WTC11 (cell line): ENCODE data around the gene DDI1. TPM values are rescaled to one million over a fixed set of nuclear protein-coding genes. Genes with fewer than 3 reads are reported as not detected.

ENCODE experiments used
- ATAC-seq: fragments of 200-7000 bp; cut with Tn5 transposase; 2 replicates; pipeline ENCODE4 v1.10.0; 2021; ENCODE audit warnings: mild to moderate bottlenecking, moderate library complexity
- CTCF ChIA-PET: fragments of 300-600 bp; sonication (Branson Sonifier 250); formaldehyde crosslinking; loops from one replicate; lab custom pipeline; 2021; ENCODE audit warnings: antibody characterized with exemption; lab: Charles Lee
- POLR2A ChIA-PET: fragments of 350-600 bp; sonication (Branson Sonifier 250); formaldehyde crosslinking; loops from one replicate; lab custom pipeline; 2021; ENCODE audit warnings: antibody characterized with exemption; lab: Charles Lee
- DNase-seq: peaks from one replicate; pipeline ENCODE4 v3.0.0; 2021; ENCODE audit warnings: low spot score
- H3K27ac Mint-ChIP-seq: 2 replicates; pipeline ENCODE4 v1.8.0; 2021; ENCODE audit warnings: mixed read lengths
- H3K27me3 Mint-ChIP-seq: 2 replicates; pipeline ENCODE4 v1.8.0; 2021; ENCODE audit warnings: low read depth, mild to moderate bottlenecking, moderate library complexity, mixed read lengths
- H3K36me3 Mint-ChIP-seq: 2 replicates; pipeline ENCODE4 v1.8.0; 2021; ENCODE audit warnings: mixed read lengths
- H3K4me1 Mint-ChIP-seq: 2 replicates; pipeline ENCODE4 v1.8.0; 2022; ENCODE audit warnings: mixed read lengths
- H3K4me3 Mint-ChIP-seq: 2 replicates; pipeline ENCODE4 v1.8.0; 2021; ENCODE audit warnings: mild to moderate bottlenecking, moderate library complexity, mixed read lengths
- H3K9me3 Mint-ChIP-seq: 2 replicates; pipeline ENCODE4 v1.8.0; 2021; ENCODE audit warnings: mixed read lengths
- CDX4 ChIP-seq: fragments of 250-450 bp; sonication (Bioruptor Pico); IDR thresholded peaks from 2 replicates; pipeline ENCODE4 v1.9.0; 2021; ENCODE audit warnings: moderate library complexity, mild to moderate bottlenecking, inconsistent platforms, borderline replicate concordance
- E2F1 ChIP-seq: sonication (generic); formaldehyde crosslinking; IDR thresholded peaks from 2 replicates; pipeline ENCODE4 v1.8.0; 2022; ENCODE audit warnings: mild to moderate bottlenecking, missing genetic modification reagents
- E2F4 ChIP-seq: sonication (generic); formaldehyde crosslinking; IDR thresholded peaks from 2 replicates; pipeline ENCODE4 v1.8.1; 2022; ENCODE audit warnings: low read depth, mild to moderate bottlenecking, moderate library complexity, missing genetic modification reagents, borderline replicate concordance
- ESRRA ChIP-seq: sonication (generic); formaldehyde crosslinking; IDR thresholded peaks from 2 replicates; pipeline ENCODE4 v1.8.1; 2022; ENCODE audit warnings: mild to moderate bottlenecking, missing genetic modification reagents, borderline replicate concordance
- FOXP4 ChIP-seq: sonication (generic); formaldehyde crosslinking; IDR thresholded peaks from 2 replicates; pipeline ENCODE4 v1.8.0; 2022; ENCODE audit warnings: mild to moderate bottlenecking, missing genetic modification reagents
- GTF2I ChIP-seq: fragments of 250-450 bp; sonication (Bioruptor Pico); conservative IDR thresholded peaks from 2 replicates; pipeline ENCODE4 v1.4.0; 2021; ENCODE audit warnings: mild to moderate bottlenecking
- IRF1 ChIP-seq: sonication (generic); formaldehyde crosslinking; IDR thresholded peaks from 2 replicates; pipeline ENCODE4 v1.8.0; 2023; ENCODE audit warnings: missing genetic modification reagents
- JAZF1 ChIP-seq: fragments of 250-450 bp; sonication (Bioruptor Pico); IDR thresholded peaks from 2 replicates; pipeline ENCODE4 v1.9.0; 2021; ENCODE audit warnings: moderate library complexity, mild to moderate bottlenecking, inconsistent platforms
- MLX ChIP-seq: sonication (generic); formaldehyde crosslinking; IDR thresholded peaks from 2 replicates; pipeline ENCODE4 v1.8.1; 2023; ENCODE audit warnings: mild to moderate bottlenecking, missing genetic modification reagents, moderate library complexity
- NR3C1 ChIP-seq: sonication (generic); formaldehyde crosslinking; conservative IDR thresholded peaks from 2 replicates; pipeline ENCODE4 v1.8.1; 2023; ENCODE audit warnings: low read depth, mild to moderate bottlenecking, missing genetic modification reagents
- PRRX2 ChIP-seq: fragments of 250-450 bp; sonication (Bioruptor Pico); IDR thresholded peaks from 2 replicates; pipeline ENCODE4 v1.8.0; 2021; ENCODE audit warnings: mild to moderate bottlenecking
- RELA ChIP-seq: sonication (generic); formaldehyde crosslinking; IDR thresholded peaks from 2 replicates; pipeline ENCODE4 v1.8.1; 2022; ENCODE audit warnings: missing genetic modification reagents, mild to moderate bottlenecking, borderline replicate concordance
- SMAD3 ChIP-seq: sonication (generic); formaldehyde crosslinking; IDR thresholded peaks from 2 replicates; pipeline ENCODE4 v1.8.0; 2022; ENCODE audit warnings: missing genetic modification reagents, mild to moderate bottlenecking, borderline replicate concordance
- SOX15 ChIP-seq: fragments of 250-450 bp; sonication (Bioruptor Pico); IDR thresholded peaks from 2 replicates; pipeline ENCODE4 v1.9.0; 2021; ENCODE audit warnings: mild to moderate bottlenecking
- USF2 ChIP-seq: sonication (generic); formaldehyde crosslinking; IDR thresholded peaks from 2 replicates; pipeline ENCODE4 v1.8.1; 2023; ENCODE audit warnings: mild to moderate bottlenecking, missing genetic modification reagents, moderate library complexity
- ZBTB21 ChIP-seq: sonication (generic); formaldehyde crosslinking; IDR thresholded peaks from 2 replicates; pipeline ENCODE4 v1.8.1; 2023; ENCODE audit warnings: mild to moderate bottlenecking, missing genetic modification reagents, borderline replicate concordance
- ZNF232 ChIP-seq: sonication (generic); formaldehyde crosslinking; IDR thresholded peaks from 2 replicates; pipeline ENCODE4 v1.8.0; 2022; ENCODE audit warnings: mild to moderate bottlenecking, missing genetic modification reagents
- ZNF263 ChIP-seq: sonication (generic); formaldehyde crosslinking; IDR thresholded peaks from 2 replicates; pipeline ENCODE4 v1.8.1; 2022; ENCODE audit warnings: low read depth, mild to moderate bottlenecking, moderate library complexity, missing genetic modification reagents
- ZNF281 ChIP-seq: sonication (generic); formaldehyde crosslinking; IDR thresholded peaks from 2 replicates; pipeline ENCODE4 v1.8.0; 2023; ENCODE audit warnings: mild to moderate bottlenecking, missing genetic modification reagents
- ZNF396 ChIP-seq: fragments of 250-450 bp; sonication (Bioruptor Pico); IDR thresholded peaks from 2 replicates; pipeline ENCODE4 v1.8.0; 2021; ENCODE audit warnings: mild to moderate bottlenecking, moderate library complexity, borderline replicate concordance
- ZNF416 ChIP-seq: fragments of 250-450 bp; sonication (Bioruptor Pico); IDR thresholded peaks from 2 replicates; pipeline ENCODE4 v1.9.0; 2021; ENCODE audit warnings: mild to moderate bottlenecking, inconsistent platforms
- ZNF425 ChIP-seq: fragments of 250-450 bp; sonication (Bioruptor Pico); conservative IDR thresholded peaks from 2 replicates; pipeline ENCODE4 v1.9.0; 2021; ENCODE audit warnings: mild to moderate bottlenecking
- total RNA-seq: library from RNA; stranded (reverse); gene quantifications from 3 replicates; pipeline ENCODE4 v1.2.3, GENCODE V29; 2021

DDI1 gene
- total RNA-seq, 1 experiment from 2014 or later: not detected

GRCh38 chr11:104064034-104064630 is 27.7 kb downstream of the DDI1 start (continued):
- no peak for TF ChIP-seq ZNF425 (CRISPR knock-in tag)
- TF ChIP-seq SMAD3 (CRISPR knock-in tag): no peak
- TF ChIP-seq ZBTB21: no peak
- no peak for TF ChIP-seq E2F4 (CRISPR knock-in tag)

- Mint-ChIP-seq H3K27me3 (no peaks in the 10 kb centered on the region), H3K9me3 (no peaks in the 10 kb centered on the region), H3K36me3 (no peaks in the 10 kb centered on the region), H3K27ac (no peak overlapping the region), H3K4me3 (no peak overlapping the region), H3K4me1 (no peaks in the 10 kb centered on the region)
- ChIA-PET CTCF (no interaction called here), POLR2A (no interaction called here)
- DNase-seq: no peak
- no peak for ATAC-seq
- TF ChIP-seq ZNF416 (CRISPR knock-in tag): no peak
- TF ChIP-seq ZNF281 (CRISPR knock-in tag): no peak
- TF ChIP-seq JAZF1 (CRISPR knock-in tag): no peak
- no peak for TF ChIP-seq PRRX2 (CRISPR knock-in tag)
- no peak for TF ChIP-seq E2F1
- TF ChIP-seq IRF1 (CRISPR knock-in tag): no peak
- TF ChIP-seq ZNF263: no peak
- TF ChIP-seq GTF2I (CRISPR knock-in tag): no peak
- no peak for TF ChIP-seq CDX4 (CRISPR knock-in tag)
- no peak for TF ChIP-seq SOX15 (CRISPR knock-in tag)
- no peak for TF ChIP-seq USF2 (CRISPR knock-in tag)
- TF ChIP-seq MLX (CRISPR knock-in tag): no peak
- no peak for TF ChIP-seq ZNF232 (CRISPR knock-in tag)
- no peak for TF ChIP-seq ZNF396 (CRISPR knock-in tag)
- TF ChIP-seq RELA: no peak
- TF ChIP-seq NR3C1 (CRISPR knock-in tag): no peak
- TF ChIP-seq FOXP4 (CRISPR knock-in tag): no peak
- no peak for TF ChIP-seq ESRRA (CRISPR knock-in tag)
These were observed 31.1 kb downstream of the DDI1 start for GRCh38 chr11:104067534-104067933.
